ENCODE data around the gene CYFIP2. TPM values are rescaled to one million over a fixed set of nuclear protein-coding genes. Genes with fewer than 3 reads are reported as not detected.

Gene CYFIP2
- total and polyA plus RNA-seq, 10 of the 15 experiments (the other 5 are each of a cell fraction or from before 2014, with no cell fraction given): 43.4 to 173 (median 96.0) TPM

DNA sequence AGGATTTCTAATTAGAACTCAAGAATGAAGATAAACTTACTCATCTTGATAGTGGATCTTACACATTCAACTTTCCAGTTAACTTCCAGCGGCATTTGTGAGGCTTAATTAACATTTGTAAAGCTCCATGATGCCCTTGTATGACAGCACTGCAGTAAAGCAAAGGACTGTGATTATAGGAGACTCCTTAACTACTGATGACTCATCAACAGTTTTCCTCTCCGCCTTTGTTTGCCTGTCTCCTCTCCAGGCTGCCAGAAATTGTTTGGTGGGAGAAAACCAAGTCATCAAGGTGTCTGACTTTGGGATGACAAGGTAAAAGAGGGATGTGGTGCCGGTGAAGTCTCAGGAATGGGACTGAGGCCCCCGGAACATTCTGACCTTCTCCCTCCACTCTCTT is 20.4 kb upstream of the CYFIP2 start (continued):
- TF ChIP-seq, protein P1, sequence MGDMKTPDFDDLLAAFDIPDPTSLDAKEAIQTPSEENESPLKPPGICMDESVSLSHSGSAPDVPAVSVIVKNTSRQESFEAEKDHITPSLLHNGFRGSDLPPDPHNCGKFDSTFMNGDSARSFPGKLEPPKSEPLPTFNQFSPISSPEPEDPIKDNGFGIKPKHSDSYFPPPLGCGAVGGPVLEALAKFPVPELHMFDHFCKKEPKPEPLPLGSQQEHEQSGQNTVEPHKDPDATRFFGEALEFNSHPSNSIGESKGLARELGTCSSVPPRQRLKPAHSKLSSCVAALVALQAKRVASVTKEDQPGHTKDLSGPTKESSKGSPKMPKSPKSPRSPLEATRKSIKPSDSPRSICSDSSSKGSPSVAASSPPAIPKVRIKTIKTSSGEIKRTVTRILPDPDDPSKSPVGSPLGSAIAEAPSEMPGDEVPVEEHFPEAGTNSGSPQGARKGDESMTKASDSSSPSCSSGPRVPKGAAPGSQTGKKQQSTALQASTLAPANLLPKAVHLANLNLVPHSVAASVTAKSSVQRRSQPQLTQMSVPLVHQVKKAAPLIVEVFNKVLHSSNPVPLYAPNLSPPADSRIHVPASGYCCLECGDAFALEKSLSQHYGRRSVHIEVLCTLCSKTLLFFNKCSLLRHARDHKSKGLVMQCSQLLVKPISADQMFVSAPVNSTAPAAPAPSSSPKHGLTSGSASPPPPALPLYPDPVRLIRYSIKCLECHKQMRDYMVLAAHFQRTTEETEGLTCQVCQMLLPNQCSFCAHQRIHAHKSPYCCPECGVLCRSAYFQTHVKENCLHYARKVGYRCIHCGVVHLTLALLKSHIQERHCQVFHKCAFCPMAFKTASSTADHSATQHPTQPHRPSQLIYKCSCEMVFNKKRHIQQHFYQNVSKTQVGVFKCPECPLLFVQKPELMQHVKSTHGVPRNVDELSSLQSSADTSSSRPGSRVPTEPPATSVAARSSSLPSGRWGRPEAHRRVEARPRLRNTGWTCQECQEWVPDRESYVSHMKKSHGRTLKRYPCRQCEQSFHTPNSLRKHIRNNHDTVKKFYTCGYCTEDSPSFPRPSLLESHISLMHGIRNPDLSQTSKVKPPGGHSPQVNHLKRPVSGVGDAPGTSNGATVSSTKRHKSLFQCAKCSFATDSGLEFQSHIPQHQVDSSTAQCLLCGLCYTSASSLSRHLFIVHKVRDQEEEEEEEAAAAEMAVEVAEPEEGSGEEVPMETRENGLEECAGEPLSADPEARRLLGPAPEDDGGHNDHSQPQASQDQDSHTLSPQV (IDR thresholded peaks at IDR 0.05): no peak
- TF ChIP-seq NRF1 (conservative IDR thresholded peaks at IDR 0.05; ENCODE audit: low read depth, low read length) (no peak), IKZF1 (conservative IDR thresholded peaks at IDR 0.05) (no peak)

DNA sequence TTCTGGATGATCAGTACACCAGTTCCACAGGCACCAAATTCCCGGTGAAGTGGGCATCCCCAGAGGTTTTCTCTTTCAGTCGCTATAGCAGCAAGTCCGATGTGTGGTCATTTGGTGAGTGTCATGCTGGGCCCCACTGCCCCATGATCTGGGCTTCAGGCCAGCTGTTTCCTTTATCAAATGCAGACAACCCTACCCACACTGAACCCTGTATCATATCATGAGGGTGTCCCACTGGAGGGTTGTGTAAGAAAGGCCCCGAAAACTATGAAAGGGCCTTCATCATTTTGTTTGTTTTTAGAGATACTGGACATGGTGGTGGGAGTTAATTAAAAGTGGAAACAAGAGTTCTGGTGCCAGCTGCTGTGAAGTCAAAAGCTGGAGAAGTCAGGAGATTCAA is 20.0 kb upstream of the CYFIP2 start:
- TF ChIP-seq NR2C2 (IDR thresholded peaks at IDR 0.05; ENCODE audit: borderline replicate concordance, control insufficient read depth, insufficient read length, low read depth) (no peak), CBFB (IDR thresholded peaks at IDR 0.05; ENCODE audit: low read depth) (no peak)
- BruUV-seq (replicated peaks): no TSS peak
- H3K9me3 ChIP-seq (replicated peaks; ENCODE audit: control insufficient read depth, insufficient read depth, low read length): no peaks in the 10 kb centered on the region
- intact Hi-C loops (cut with micrococcal nuclease; ENCODE audit: unreplicated experiment) (no loop called here), in situ Hi-C loops (cut with MboI) (no loop called here)
- no peak overlapping the region for H3K4me2 ChIP-seq (ENCODE audit: control insufficient read depth, insufficient read depth)
- DNase-seq (ENCODE audit: low read depth, low spot score): no peak
- 91% methylated on average over 4 of the region's 4 CpGs for WGBS (ENCODE audit: insufficient coverage, insufficient replicate concordance, low lambda C conversion rate, missing lambda C conversion rate)
- H3K27ac ChIP-seq (ENCODE audit: control insufficient read depth, insufficient read depth): no peak overlapping the region
- CTCF ChIA-PET: interaction anchor here (0.6 to 10.8 kb wide), 7 partner anchors 8 to 186 kb away, joined by 4 to 244 read pairs (median 6); no protein-coding TSS in a partner anchor
- H3K79me2 ChIP-seq (ENCODE audit: control insufficient read depth, insufficient read depth, low read length): no peaks in the 10 kb centered on the region
- no peaks in the 10 kb centered on the region for H4K20me1 ChIP-seq (ENCODE audit: control insufficient read depth, insufficient read depth)
- POLR2A ChIA-PET: no interaction called here
- RAD21 ChIA-PET (ENCODE audit: unreplicated experiment): interaction anchor here (1.2 to 1.6 kb wide), 2 partner anchors 18 to 79 kb away, joined by 3 read pairs; no protein-coding TSS in a partner anchor
- H3K9ac ChIP-seq (ENCODE audit: control insufficient read depth, insufficient read depth, low read length): no peak overlapping the region
- no peak for ATAC-seq
- H2AFZ ChIP-seq (ENCODE audit: control insufficient read depth, low read depth, low read length): no peak overlapping the region
- no peaks in the 10 kb centered on the region for H3K36me3 ChIP-seq (ENCODE audit: control insufficient read depth in 2 of 2, insufficient read depth in 2 of 2, low read length in 1 of 2)
- SMC1A ChIA-PET (ENCODE audit: uncharacterized antibody, unreplicated experiment): interaction anchor here (0.8 kb wide), 1 partner anchor 83 kb away, joined by 3 read pairs; no protein-coding TSS in a partner anchor
- no peak for FAIRE-seq
- no peaks in the 10 kb centered on the region for H3K27me3 ChIP-seq (replicated peaks in 1 of 2; ENCODE audit: control insufficient read depth in 2 of 2, insufficient read depth in 2 of 2, low read length in 1 of 2)
- H3K4me3 ChIP-seq: no peak overlapping the region
- no peaks in the 10 kb centered on the region for H3K4me1 ChIP-seq (ENCODE audit: control insufficient read depth, insufficient read depth, low read length)
